Embryonic facial prominence (tissue), 1 donor: ENCODE results near the gene RPS10.

Experiments
- DNase-seq: peaks from one replicate; pipeline ENCODE4 v3.0.0-alpha.2; 2016; ENCODE audit errors: extremely low spot score

The RPS10 gene

DNA sequence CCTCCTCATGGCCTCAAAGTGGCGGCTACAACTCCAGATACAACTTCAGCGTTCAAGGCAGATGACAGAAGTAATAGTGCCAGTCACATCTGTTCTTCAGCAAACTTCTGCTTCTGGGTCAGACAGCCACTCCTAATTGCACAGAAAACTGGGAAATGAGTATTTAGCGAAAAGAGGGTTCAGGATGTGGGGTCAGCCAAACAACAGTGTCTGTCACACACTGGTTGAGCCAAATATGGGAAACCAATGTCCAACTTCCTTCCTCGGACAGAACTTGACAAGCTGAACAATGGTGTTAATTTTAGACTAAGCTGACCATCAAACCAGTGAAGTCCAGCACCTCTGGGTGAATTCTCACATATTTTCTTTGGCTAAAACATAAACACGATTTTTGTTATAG lies 55.5 kb downstream of the RPS10 start:
- DNase-seq = no peak

DNA sequence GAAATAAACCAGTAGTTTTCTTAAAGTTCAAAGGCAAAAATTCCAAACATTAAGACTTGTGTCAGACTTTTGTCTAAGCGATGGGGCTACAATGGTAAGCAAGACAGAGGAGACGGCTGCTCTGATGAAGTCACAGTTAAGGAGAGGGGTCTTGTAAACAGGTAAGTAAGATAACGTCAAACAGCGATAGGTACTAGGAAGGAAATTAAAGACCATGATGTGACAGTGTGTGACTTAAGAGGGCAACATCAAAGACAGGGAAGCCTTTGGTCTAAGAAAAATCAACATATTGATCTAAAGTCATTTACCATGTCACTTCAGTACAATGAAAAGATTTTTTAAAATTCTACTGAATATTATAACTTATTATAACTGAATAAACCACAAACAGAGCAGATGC lies 56.5 kb downstream of the RPS10 start:
- DNase-seq = no peak
